Fibroblast of lung (primary cell): ENCODE data around the gene ENTPD6. TPM values are rescaled to one million over a fixed set of nuclear protein-coding genes. Genes with fewer than 3 reads are reported as not detected.

Source experiments
- DNase-seq, 2 donors: peaks; one replicate each; pipeline versions ENCODE4 v3.0.0 to v3.0.0-alpha.2; 2010; ENCODE audit warnings: low read depth in 2 of 2
- H2AFZ ChIP-seq: 2 replicates; pipeline ENCODE4 v1.5.1; 2012; ENCODE audit warnings: low read length, control low read depth, inconsistent platforms
- H3K27ac ChIP-seq: 2 replicates; pipeline ENCODE4 v1.5.1; 2011; ENCODE audit warnings: low read length, control low read depth; ENCODE audit not compliant: insufficient read depth
- H3K27me3 ChIP-seq: 2 replicates; pipeline ENCODE4 v1.5.1; 2011; ENCODE audit warnings: mild to moderate bottlenecking, low read length; ENCODE audit not compliant: control insufficient read depth, insufficient read depth
- H3K36me3 ChIP-seq: 2 replicates; pipeline ENCODE4 v1.5.1; 2011; ENCODE audit warnings: low read length; ENCODE audit not compliant: control insufficient read depth, insufficient read depth
- H3K4me1 ChIP-seq: 2 replicates; pipeline ENCODE4 v1.5.1; 2011; ENCODE audit warnings: low read length; ENCODE audit not compliant: control insufficient read depth, insufficient read depth; ENCODE audit errors: extremely low read depth
- H3K4me2 ChIP-seq: 2 replicates; pipeline ENCODE4 v1.5.1; 2011; ENCODE audit warnings: low read length, control low read depth; ENCODE audit not compliant: insufficient read depth; ENCODE audit errors: extremely low read depth
- H3K4me3 ChIP-seq, 4 experiments: fragments of 200-600 bp in 1 of 4; sonication (generic) in 1 of 4; replicated peaks in 1 of 4; 2 replicates each; pipeline ENCODE4 v1.5.1; 2011 to 2016; ENCODE audit warnings: low read length in 4 of 4, low read depth in 3 of 4, mild to moderate bottlenecking in 3 of 4, control low read depth in 2 of 4, inconsistent platforms in 1 of 4, mixed read lengths in 1 of 4; ENCODE audit not compliant: insufficient read depth in 1 of 4; ENCODE audit errors: control extremely low read depth in 1 of 4
- H3K79me2 ChIP-seq: 2 replicates; pipeline ENCODE4 v1.5.1; 2012; ENCODE audit warnings: mild to moderate bottlenecking, low read length, inconsistent platforms; ENCODE audit not compliant: control insufficient read depth, insufficient read depth
- H3K9ac ChIP-seq: 2 replicates; pipeline ENCODE4 v1.5.1; 2011; ENCODE audit warnings: mild to moderate bottlenecking, low read length, control low read depth; ENCODE audit not compliant: insufficient read depth
- H3K9me3 ChIP-seq: 2 replicates; pipeline ENCODE4 v1.5.1; 2012; ENCODE audit warnings: low read depth, low read length; ENCODE audit not compliant: control insufficient read depth, insufficient read depth
- H4K20me1 ChIP-seq: 2 replicates; pipeline ENCODE4 v1.5.1; 2011; ENCODE audit warnings: low read length; ENCODE audit not compliant: control insufficient read depth, insufficient read depth; ENCODE audit errors: extremely low read depth
- CTCF ChIP-seq, 2 donors: IDR thresholded peaks in 1 of 2; conservative IDR thresholded peaks in 1 of 2; 1 replicate in 1 of 2; 2 replicates in 1 of 2; pipeline ENCODE4 v1.5.1; 2011 to 2012; ENCODE audit warnings: low read length in 2 of 2, control low read depth in 1 of 2, inconsistent platforms in 1 of 2, low read depth in 1 of 2, mild to moderate bottlenecking in 1 of 2
- EZH2 ChIP-seq: IDR thresholded peaks from 2 replicates; pipeline ENCODE4 v1.5.1; 2012; ENCODE audit warnings: low read length, control low read depth, mild to moderate bottlenecking; ENCODE audit errors: missing control alignments
- polyA plus RNA-seq, 2 donors: library from polyadenylated mRNA; depleted of rRNA in 1 of 2; stranded (reverse) in 1 of 2; unstranded in 1 of 2; fragments of >200 nt; gene quantifications; 2 replicates each; pipeline ENCODE4 v1.2.1, GENCODE V29; 2011 to 2012; ENCODE audit warnings: missing spikeins in 1 of 2
- total RNA-seq: library from RNA; depleted of rRNA; stranded (reverse); fragments of >200 nt; gene quantifications from 2 replicates; pipeline ENCODE4 v1.2.1, GENCODE V29; 2014

Gene ENTPD6
- total and polyA plus RNA-seq, 2 donors (not counting 1 experiment from before 2014, with no cell fraction given) = 45.7 to 56.5 TPM

DNA sequence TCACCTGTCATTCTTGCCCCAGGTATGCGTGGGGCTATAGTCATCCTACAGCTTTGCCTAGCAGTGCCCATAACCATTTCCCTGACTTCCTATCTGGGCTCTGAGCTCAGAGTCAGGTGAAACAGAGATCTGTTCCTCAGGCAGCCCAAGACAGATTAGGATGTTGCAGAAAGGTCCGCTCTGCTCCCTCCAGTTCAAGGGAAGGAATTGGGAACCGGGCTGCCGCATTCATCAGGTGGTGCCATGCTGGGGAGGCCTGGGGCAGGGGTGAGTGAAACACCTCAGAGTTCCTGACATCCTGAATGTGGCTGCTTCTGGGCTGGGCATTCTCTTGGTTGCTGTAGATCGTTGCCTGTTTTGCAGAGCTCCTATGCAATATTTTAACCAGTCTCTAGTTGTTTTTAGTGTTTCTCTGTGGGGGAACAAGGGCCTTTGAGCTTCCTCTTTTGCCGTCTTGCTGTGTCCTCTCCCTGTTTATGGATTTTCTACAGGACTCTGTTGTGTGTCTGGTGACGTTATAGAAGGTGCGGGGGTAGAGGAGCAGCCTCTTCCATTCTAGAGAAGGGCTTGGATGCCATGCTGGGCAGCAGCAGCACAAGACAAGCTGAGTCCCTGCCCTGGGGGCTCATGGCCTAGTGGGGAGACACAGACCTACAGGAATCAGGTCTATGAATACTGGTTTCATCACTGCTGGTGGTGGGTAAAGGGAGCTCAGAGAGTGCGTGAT lies 9.2 kb downstream of the ENTPD6 start:
- Histone ChIP-seq H2AFZ (no peak overlapping the region), H3K4me2 (no peak overlapping the region), H3K27ac (no peak overlapping the region), H3K9ac (no peak overlapping the region), H3K4me3 (no peak overlapping the region), H3K27me3 (no peaks in the 10 kb centered on the region), H3K79me2 (peaks cover 20% of the 10 kb centered on the region), H3K4me1 (no peaks in the 10 kb centered on the region), H4K20me1 (no peaks in the 10 kb centered on the region), H3K9me3 (no peaks in the 10 kb centered on the region), H3K36me3 (no peaks in the 10 kb centered on the region)
- no peak for DNase-seq
- TF ChIP-seq CTCF (conservative IDR thresholded peaks at IDR 0.05 in 1 of 2, IDR thresholded peaks at IDR 0.05 in 1 of 2; ENCODE audit: low read depth in 1 of 2, low read length in 2 of 2) = no peak
- TF ChIP-seq EZH2 = no peak

DNA sequence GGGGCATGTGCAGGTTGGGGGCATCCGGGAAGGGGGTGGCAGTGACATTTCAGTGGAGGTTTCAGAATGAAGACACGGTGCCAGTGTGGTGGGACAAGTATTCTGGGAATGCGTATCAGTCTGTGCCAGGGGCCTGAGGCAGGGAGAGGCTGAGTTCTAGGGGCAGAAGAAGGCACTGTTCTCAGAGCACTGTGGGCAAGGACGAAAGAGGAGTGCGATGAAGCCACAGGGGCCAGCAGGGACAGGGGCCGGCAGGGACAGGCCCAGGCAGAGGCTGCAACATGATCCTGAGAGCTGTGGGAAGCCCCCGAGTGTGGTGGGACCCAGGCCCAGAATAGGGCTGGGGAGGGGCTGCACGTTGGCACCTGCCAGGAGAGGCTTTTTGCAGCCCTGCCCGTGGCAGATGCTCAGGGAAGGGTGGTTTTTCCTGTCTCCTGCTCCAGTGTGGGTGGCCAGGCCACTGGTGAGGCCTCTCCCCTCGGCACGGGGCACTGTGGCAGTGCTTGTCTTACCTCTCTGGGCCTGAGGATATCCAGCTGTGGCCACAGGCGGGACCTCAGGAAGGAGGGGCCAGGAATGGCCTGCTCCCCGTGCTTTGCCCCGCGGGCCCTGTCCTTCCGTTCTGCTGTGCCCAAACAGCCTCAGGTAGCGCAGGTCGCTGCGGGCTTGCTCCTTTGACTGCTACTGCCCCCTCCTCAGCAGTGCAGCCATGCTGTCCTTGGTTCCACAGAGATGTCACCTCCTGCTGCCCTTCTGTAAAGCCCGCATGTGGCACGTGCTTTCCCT lies 10.0 kb downstream of the ENTPD6 start:
- H3K27me3 ChIP-seq = no peaks in the 10 kb centered on the region
- no peak overlapping the region for H3K4me3 ChIP-seq
- H3K4me2 ChIP-seq = no peak overlapping the region
- H2AFZ ChIP-seq = no peak overlapping the region
- no peaks in the 10 kb centered on the region for H4K20me1 ChIP-seq
- no peaks in the 10 kb centered on the region for H3K9me3 ChIP-seq
- no peaks in the 10 kb centered on the region for H3K4me1 ChIP-seq
- no peak overlapping the region for H3K27ac ChIP-seq
- peaks cover 20% of the 10 kb centered on the region for H3K79me2 ChIP-seq
- DNase-seq = no peak
- no peak overlapping the region for H3K9ac ChIP-seq
- H3K36me3 ChIP-seq = no peaks in the 10 kb centered on the region
- TF ChIP-seq EZH2 (no peak), CTCF (conservative IDR thresholded peaks at IDR 0.05 in 1 of 2, IDR thresholded peaks at IDR 0.05 in 1 of 2; ENCODE audit: low read depth in 1 of 2, low read length in 2 of 2) (no peak)

- H3K27ac ChIP-seq = no peak overlapping the region
- TF ChIP-seq CTCF (conservative IDR thresholded peaks at IDR 0.05 in 1 of 2, IDR thresholded peaks at IDR 0.05 in 1 of 2; ENCODE audit: low read depth in 1 of 2, low read length in 2 of 2) (no peak), EZH2 (no peak)
- no peaks in the 10 kb centered on the region for H3K36me3 ChIP-seq
- peaks cover 20% of the 10 kb centered on the region for H3K79me2 ChIP-seq
- H3K4me3 ChIP-seq = no peak overlapping the region
- no peaks in the 10 kb centered on the region for H4K20me1 ChIP-seq
- no peaks in the 10 kb centered on the region for H3K27me3 ChIP-seq
- DNase-seq = no peak
- no peak overlapping the region for H2AFZ ChIP-seq
- H3K9me3 ChIP-seq = no peaks in the 10 kb centered on the region
- H3K9ac ChIP-seq = no peak overlapping the region
- no peak overlapping the region for H3K4me2 ChIP-seq
- H3K4me1 ChIP-seq = no peaks in the 10 kb centered on the region
These were observed 10.5 kb downstream of the ENTPD6 start for GRCh38 chr20:25206063-25206403.
